K562 (cell line): ENCODE results near the gene ST8SIA1. TPM values are rescaled to one million over a fixed set of nuclear protein-coding genes. Genes with fewer than 3 reads are reported as not detected.

ENCODE experiments used
- ATAC-seq: fragments of 200-7000 bp; cut with Tn5 transposase; 3 replicates; pipeline ENCODE4 v1.9.1; 2020; ENCODE audit warnings: moderate library complexity
- BruUV-seq: library from RNA; stranded (reverse); fragments of 400-500 nt; replicated peaks from 2 replicates; lab custom pipeline; 2021; lab: Mats Ljungman, UMichigan
- CTCF ChIA-PET: fragments of 300-600 bp; formaldehyde crosslinking; extraction: SDS; loops from one replicate; lab custom pipeline; 2021; ENCODE audit warnings: low intra/inter-chr PET ratio; lab: Yijun Ruan, JAX
- POLR2A ChIA-PET: fragments of 300-600, 350-650 bp; sonication (Branson Sonifier 250); formaldehyde crosslinking; extraction: SDS; loops from one replicate; lab custom pipeline; 2021; ENCODE audit warnings: antibody characterized with exemption, inconsistent platforms; lab: Yijun Ruan, JAX
- DNase-seq, 4 experiments: peaks; one replicate each; pipeline versions ENCODE4 v3.0.0 to v3.0.0-alpha.2; 2011 to 2018; ENCODE audit warnings: low spot score in 3 of 4, mixed read lengths in 3 of 4; ENCODE audit errors: extremely low read depth in 1 of 4
- FAIRE-seq: peaks from 2 replicates; lab custom pipeline; 2011; peaks lifted over from hg19 to GRCh38; lab: Jason Lieb, UNC
- H2AFZ ChIP-seq: 2 replicates; pipeline ENCODE4 v1.6.0; 2011; ENCODE audit warnings: low read depth, low read length, control low read depth, inconsistent platforms
- H3K27ac ChIP-seq: fragments of 200-600 bp; 3 replicates; pipeline ENCODE4 v1.8.0; 2011; ENCODE audit warnings: low read depth, mild to moderate bottlenecking, control low read depth, inconsistent platforms, low read length, moderate library complexity, mixed read lengths; ENCODE audit errors: extremely low read depth
- H3K27me3 ChIP-seq, 2 experiments: fragments of 300-600 bp in 1 of 2; 2 replicates in 1 of 2; 3 replicates in 1 of 2; pipeline versions ENCODE4 v1.6.0 to v1.8.0; 2011; ENCODE audit warnings: inconsistent platforms in 2 of 2, low read length in 2 of 2, mild to moderate bottlenecking in 1 of 2, mixed read lengths in 1 of 2, moderate library complexity in 1 of 2; ENCODE audit not compliant: control insufficient read depth in 2 of 2, insufficient read depth in 2 of 2
- H3K36me3 ChIP-seq: fragments of 300-600 bp; 3 replicates; pipeline ENCODE4 v1.8.0; 2011; ENCODE audit warnings: mild to moderate bottlenecking, low read length, inconsistent platforms; ENCODE audit not compliant: control insufficient read depth, insufficient read depth
- H3K4me1 ChIP-seq, 2 experiments: fragments of 200-600 bp in 1 of 2; replicated peaks in 1 of 2; 2 replicates in 1 of 2; 3 replicates in 1 of 2; pipeline versions ENCODE4 v1.5.1 to v1.8.0; 2011; ENCODE audit warnings: inconsistent platforms in 2 of 2, low read length in 2 of 2, mild to moderate bottlenecking in 1 of 2, mixed read lengths in 1 of 2, moderate library complexity in 1 of 2; ENCODE audit not compliant: control insufficient read depth in 2 of 2, insufficient read depth in 2 of 2
- H3K4me2 ChIP-seq: 2 replicates; pipeline ENCODE4 v1.6.1; 2011; ENCODE audit warnings: low read length, control low read depth, inconsistent platforms, mixed read lengths; ENCODE audit not compliant: insufficient read depth
- H3K4me3 ChIP-seq: fragments of 200-600 bp; sonication (generic), shearing (Covaris generic); 2 replicates; pipeline ENCODE4 v1.5.1; 2016; ENCODE audit warnings: control low read depth, inconsistent platforms
- H3K79me2 ChIP-seq: fragments of 200-600 bp; 3 replicates; pipeline ENCODE4 v1.8.0; 2011; ENCODE audit warnings: low read length, inconsistent platforms; ENCODE audit not compliant: control insufficient read depth, insufficient read depth
- H3K9ac ChIP-seq, 2 experiments: 2 replicates each; pipeline versions ENCODE4 v1.6.0 to v1.6.1; 2011; ENCODE audit warnings: low read depth in 2 of 2, low read length in 2 of 2, control low read depth in 1 of 2, inconsistent platforms in 1 of 2, mild to moderate bottlenecking in 1 of 2, mixed read lengths in 1 of 2; ENCODE audit not compliant: insufficient read depth in 1 of 2
- H3K9me1 ChIP-seq: one replicate; pipeline ENCODE4 v1.6.0; 2011; ENCODE audit warnings: inconsistent platforms, mild to moderate bottlenecking, low read length, moderate library complexity; ENCODE audit not compliant: control insufficient read depth, insufficient read depth
- H3K9me3 ChIP-seq: replicated peaks from 2 replicates; pipeline ENCODE4 v1.5.1; 2011; ENCODE audit warnings: low read depth, low read length, inconsistent platforms; ENCODE audit not compliant: control insufficient read depth, insufficient read depth
- H4K20me1 ChIP-seq: replicated peaks from 2 replicates; pipeline ENCODE4 v1.6.1; 2011; ENCODE audit warnings: low read length, inconsistent platforms, mixed read lengths; ENCODE audit not compliant: control insufficient read depth, insufficient read depth
- ADNP ChIP-seq: fragments of 200-800 bp; sonication (Bioruptor generic); IDR thresholded peaks from 2 replicates; pipeline ENCODE4 v1.6.1; 2016; ENCODE audit warnings: missing genetic modification characterization, missing compliant biosample characterization
- CBFB ChIP-seq: sonication (generic); formaldehyde crosslinking; IDR thresholded peaks from 2 replicates; pipeline ENCODE4 v1.4.0; 2020; ENCODE audit warnings: mild to moderate bottlenecking, missing genetic modification reagents
- EZH2 ChIP-seq: IDR thresholded peaks from 2 replicates; pipeline ENCODE4 v1.6.1; 2012; ENCODE audit warnings: low read depth, mild to moderate bottlenecking, inconsistent platforms, low read length, borderline replicate concordance
- GATAD2B ChIP-seq: fragments of 450-650 bp; IDR thresholded peaks from 2 replicates; pipeline ENCODE4 v1.6.1; 2017; ENCODE audit warnings: mild to moderate bottlenecking, borderline replicate concordance
- HDAC3 ChIP-seq: fragments of 450-650 bp; IDR thresholded peaks from 2 replicates; pipeline ENCODE4 v1.6.1; 2018; ENCODE audit warnings: borderline replicate concordance, mild to moderate bottlenecking, moderate library complexity; ENCODE audit not compliant: partially characterized antibody
- HMGN3 ChIP-seq: IDR thresholded peaks from 2 replicates; pipeline ENCODE4 v1.6.1; 2011; ENCODE audit warnings: borderline replicate concordance, low read depth, mild to moderate bottlenecking, mixed read lengths, low read length; ENCODE audit not compliant: insufficient read length; ENCODE audit errors: extremely low read depth
- NR3C1 ChIP-seq: sonication (generic); formaldehyde crosslinking; IDR thresholded peaks from 2 replicates; pipeline ENCODE4 v1.8.1; 2022; ENCODE audit warnings: missing genetic modification reagents
- PHF20 ChIP-seq: fragments of 450-650 bp; IDR thresholded peaks from 2 replicates; pipeline ENCODE4 v1.6.1; 2018; ENCODE audit not compliant: partially characterized antibody
- SP2 ChIP-seq: IDR thresholded peaks from 2 replicates; pipeline ENCODE4 v1.6.1; 2011; ENCODE audit warnings: mild to moderate bottlenecking, low read depth, low read length, moderate library complexity; ENCODE audit not compliant: poor library complexity, severe bottlenecking; ENCODE audit errors: extremely low read depth
- U2AF2 ChIP-seq: fragments of 200-400 bp; formaldehyde crosslinking; optimal IDR thresholded peaks from 2 replicates; pipeline ENCODE3; 2017; ENCODE audit warnings: low read depth, mild to moderate bottlenecking, low read length
- ZNF41 ChIP-seq: fragments of 250-450 bp; sonication (Bioruptor Pico); conservative IDR thresholded peaks from 2 replicates; pipeline ENCODE4 v1.4.0; 2020; ENCODE audit warnings: mild to moderate bottlenecking
- WGBS: fragments of 100-300 bp; shearing (Covaris generic); methylation state at CpG from one replicate; pipeline ENCODE4 v1.1.6; 2016; ENCODE audit warnings: low coverage, mixed read lengths; ENCODE audit not compliant: insufficient coverage; ENCODE audit errors: missing lambda C conversion rate; 5-methylcytosine and 5-hydroxymethylcytosine counted together
- in situ Hi-C: fragments of 300-500 bp; cut with MboI; formaldehyde crosslinking; loops from 4 replicates; pipeline ENCODE4 v1.15.0; 2018; ENCODE audit warnings: inconsistent platforms, mixed read lengths
- intact Hi-C: fragments of 100-400 bp; cut with micrococcal nuclease; formaldehyde crosslinking; loops from 2 replicates; pipeline ENCODE4 v1.14.2; 2022
- polyA plus RNA-seq, 8 experiments: library from polyadenylated mRNA; depleted of rRNA in 4 of 8; stranded (reverse) in 5 of 8; unstranded in 3 of 8; fragments of >200 nt; fragmentation: Nextera tagmentation in 2 of 8; fragmentation: Illumina TruSeq in 1 of 8; extraction: Ambion mirVana in 2 of 8; extraction: Trizol in 1 of 8; gene quantifications; 2 replicates each; pipeline versions ENCODE4 v1.2.1 to v1.2.3, GENCODE V29; 2011 to 2014; ENCODE audit warnings: inconsistent platforms in 1 of 8, missing spikeins in 1 of 8
- total RNA-seq, 7 experiments: library from RNA; depleted of rRNA in 6 of 7; stranded (reverse); fragments of >200 nt in 6 of 7; fragmentation: Illumina TruSeq in 2 of 7; extraction: Trizol in 2 of 7; gene quantifications; 2 replicates each; pipeline versions ENCODE4 v1.2.1 to v1.2.3, GENCODE V29; 2011 to 2021; ENCODE audit warnings: low replicate concordance in 1 of 7
- TF ChIP-seq, protein P1 (sequence below), 2 experiments: fragments of 250-450 bp in 1 of 2; fragments of 450-650 bp in 1 of 2; sonication (Bioruptor Pico) in 1 of 2; IDR thresholded peaks; 2 replicates each; pipeline versions ENCODE4 v1.6.1 to v1.8.0; 2016 to 2021; ENCODE audit warnings: mild to moderate bottlenecking in 2 of 2, moderate library complexity in 2 of 2, missing compliant biosample characterization in 1 of 2, missing genetic modification characterization in 1 of 2
- TF ChIP-seq, protein P2 (sequence below): sonication (generic); formaldehyde crosslinking; IDR thresholded peaks from 2 replicates; pipeline ENCODE4 v1.8.0; 2022; ENCODE audit warnings: missing genetic modification reagents, mild to moderate bottlenecking, borderline replicate concordance
- TF ChIP-seq, protein P3 (sequence below), 2 experiments: fragments of 150-350 bp in 1 of 2; IDR thresholded peaks; 2 replicates each; pipeline ENCODE4 v1.6.1; 2012 to 2016; ENCODE audit warnings: low read depth in 2 of 2, low read length in 2 of 2, mild to moderate bottlenecking in 1 of 2, moderate library complexity in 1 of 2

The ST8SIA1 gene
- total and polyA plus RNA-seq, 9 of the 15 experiments (the other 6 are each of a cell fraction or from before 2014, with no cell fraction given): 0.86 to 26.3 (median 4.3) TPM

- no peak overlapping the region for H3K27ac ChIP-seq
- no peaks in the 10 kb centered on the region for H3K9me1 ChIP-seq
- FAIRE-seq (no peak), ATAC-seq (no peak), DNase-seq (no peak)
- 0% methylated on average over 2 of the region's 2 CpGs for WGBS
- H3K4me3 ChIP-seq: no peak overlapping the region
- ChIA-PET POLR2A (interaction anchor here (0.5 kb wide), 1 partner anchor 12 kb away, joined by 3 read pairs; no protein-coding TSS in a partner anchor), CTCF (no interaction called here)
- no peaks in the 10 kb centered on the region for H3K79me2 ChIP-seq
- intact Hi-C loops (no loop called here), in situ Hi-C loops (no loop called here)
- H3K9me3 ChIP-seq: no peaks in the 10 kb centered on the region
- no peaks in the 10 kb centered on the region for H3K27me3 ChIP-seq
- no peaks in the 10 kb centered on the region for H4K20me1 ChIP-seq
- BruUV-seq: no TSS peak
- H3K36me3 ChIP-seq: no peaks in the 10 kb centered on the region
- H2AFZ ChIP-seq: no peak overlapping the region
- no peak overlapping the region for H3K9ac ChIP-seq
- H3K4me2 ChIP-seq: no peak overlapping the region
- H3K4me1 ChIP-seq: no peaks in the 10 kb centered on the region
- TF ChIP-seq, protein P1, sequence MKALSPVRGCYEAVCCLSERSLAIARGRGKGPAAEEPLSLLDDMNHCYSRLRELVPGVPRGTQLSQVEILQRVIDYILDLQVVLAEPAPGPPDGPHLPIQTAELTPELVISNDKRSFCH (CRISPR knock-in tag; IDR thresholded peaks at IDR 0.05): no peak
- TF ChIP-seq, protein P1 (tag; IDR thresholded peaks at IDR 0.05): no peak
- no peak for TF ChIP-seq PHF20
- no peak for TF ChIP-seq SP2
- no peak for TF ChIP-seq ADNP
- TF ChIP-seq, protein P2, sequence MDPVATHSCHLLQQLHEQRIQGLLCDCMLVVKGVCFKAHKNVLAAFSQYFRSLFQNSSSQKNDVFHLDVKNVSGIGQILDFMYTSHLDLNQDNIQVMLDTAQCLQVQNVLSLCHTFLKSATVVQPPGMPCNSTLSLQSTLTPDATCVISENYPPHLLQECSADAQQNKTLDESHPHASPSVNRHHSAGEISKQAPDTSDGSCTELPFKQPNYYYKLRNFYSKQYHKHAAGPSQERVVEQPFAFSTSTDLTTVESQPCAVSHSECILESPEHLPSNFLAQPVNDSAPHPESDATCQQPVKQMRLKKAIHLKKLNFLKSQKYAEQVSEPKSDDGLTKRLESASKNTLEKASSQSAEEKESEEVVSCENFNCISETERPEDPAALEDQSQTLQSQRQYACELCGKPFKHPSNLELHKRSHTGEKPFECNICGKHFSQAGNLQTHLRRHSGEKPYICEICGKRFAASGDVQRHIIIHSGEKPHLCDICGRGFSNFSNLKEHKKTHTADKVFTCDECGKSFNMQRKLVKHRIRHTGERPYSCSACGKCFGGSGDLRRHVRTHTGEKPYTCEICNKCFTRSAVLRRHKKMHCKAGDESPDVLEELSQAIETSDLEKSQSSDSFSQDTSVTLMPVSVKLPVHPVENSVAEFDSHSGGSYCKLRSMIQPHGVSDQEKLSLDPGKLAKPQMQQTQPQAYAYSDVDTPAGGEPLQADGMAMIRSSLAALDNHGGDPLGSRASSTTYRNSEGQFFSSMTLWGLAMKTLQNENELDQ (CRISPR knock-in tag): no peak
- TF ChIP-seq HDAC3: no peak
- no peak for TF ChIP-seq HMGN3
- no peak for TF ChIP-seq U2AF2
- no peak for TF ChIP-seq NR3C1 (CRISPR knock-in tag)
- no peak for TF ChIP-seq CBFB (CRISPR knock-in tag)
- TF ChIP-seq EZH2: no peak
- TF ChIP-seq GATAD2B: no peak
- no peak for TF ChIP-seq ZNF41 (CRISPR knock-in tag)
- TF ChIP-seq, protein P3, sequence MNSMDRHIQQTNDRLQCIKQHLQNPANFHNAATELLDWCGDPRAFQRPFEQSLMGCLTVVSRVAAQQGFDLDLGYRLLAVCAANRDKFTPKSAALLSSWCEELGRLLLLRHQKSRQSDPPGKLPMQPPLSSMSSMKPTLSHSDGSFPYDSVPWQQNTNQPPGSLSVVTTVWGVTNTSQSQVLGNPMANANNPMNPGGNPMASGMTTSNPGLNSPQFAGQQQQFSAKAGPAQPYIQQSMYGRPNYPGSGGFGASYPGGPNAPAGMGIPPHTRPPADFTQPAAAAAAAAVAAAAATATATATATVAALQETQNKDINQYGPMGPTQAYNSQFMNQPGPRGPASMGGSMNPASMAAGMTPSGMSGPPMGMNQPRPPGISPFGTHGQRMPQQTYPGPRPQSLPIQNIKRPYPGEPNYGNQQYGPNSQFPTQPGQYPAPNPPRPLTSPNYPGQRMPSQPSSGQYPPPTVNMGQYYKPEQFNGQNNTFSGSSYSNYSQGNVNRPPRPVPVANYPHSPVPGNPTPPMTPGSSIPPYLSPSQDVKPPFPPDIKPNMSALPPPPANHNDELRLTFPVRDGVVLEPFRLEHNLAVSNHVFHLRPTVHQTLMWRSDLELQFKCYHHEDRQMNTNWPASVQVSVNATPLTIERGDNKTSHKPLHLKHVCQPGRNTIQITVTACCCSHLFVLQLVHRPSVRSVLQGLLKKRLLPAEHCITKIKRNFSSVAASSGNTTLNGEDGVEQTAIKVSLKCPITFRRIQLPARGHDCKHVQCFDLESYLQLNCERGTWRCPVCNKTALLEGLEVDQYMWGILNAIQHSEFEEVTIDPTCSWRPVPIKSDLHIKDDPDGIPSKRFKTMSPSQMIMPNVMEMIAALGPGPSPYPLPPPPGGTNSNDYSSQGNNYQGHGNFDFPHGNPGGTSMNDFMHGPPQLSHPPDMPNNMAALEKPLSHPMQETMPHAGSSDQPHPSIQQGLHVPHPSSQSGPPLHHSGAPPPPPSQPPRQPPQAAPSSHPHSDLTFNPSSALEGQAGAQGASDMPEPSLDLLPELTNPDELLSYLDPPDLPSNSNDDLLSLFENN (IDR thresholded peaks at IDR 0.05; ENCODE audit: low read depth in 2 of 2, low read length in 2 of 2): no peak
Observed at GRCh38 chr12:22275843-22276242, 58.7 kb downstream of the ST8SIA1 start.
